RWPE1 (cell line): ENCODE data around the gene DCLK2.

Experiments used
- CTCF ChIA-PET: fragments of 350-600 bp; sonication (Branson Sonifier 250); formaldehyde crosslinking; extraction: SDS; loops from one replicate; lab custom pipeline; 2021; lab: Yijun Ruan, JAX
- POLR2A ChIA-PET: fragments of 400-600 bp; formaldehyde crosslinking; extraction: SDS; loops from one replicate; lab custom pipeline; 2020; ENCODE audit warnings: antibody characterized with exemption; ENCODE audit not compliant: low non-redundant PET; lab: Yijun Ruan, JAX
- DNase-seq: peaks from one replicate; pipeline ENCODE4 v3.0.0; 2012; ENCODE audit warnings: low spot score
- H3K27ac ChIP-seq: fragments of 450-650 bp; 2 replicates; pipeline ENCODE4 v1.5.1; 2017
- TF ChIP-seq, protein P1 (sequence below): fragments of 450-650 bp; conservative IDR thresholded peaks from 2 replicates; pipeline ENCODE4 v1.5.1; 2017; ENCODE audit warnings: low read depth, mild to moderate bottlenecking

The DCLK2 gene

DNA sequence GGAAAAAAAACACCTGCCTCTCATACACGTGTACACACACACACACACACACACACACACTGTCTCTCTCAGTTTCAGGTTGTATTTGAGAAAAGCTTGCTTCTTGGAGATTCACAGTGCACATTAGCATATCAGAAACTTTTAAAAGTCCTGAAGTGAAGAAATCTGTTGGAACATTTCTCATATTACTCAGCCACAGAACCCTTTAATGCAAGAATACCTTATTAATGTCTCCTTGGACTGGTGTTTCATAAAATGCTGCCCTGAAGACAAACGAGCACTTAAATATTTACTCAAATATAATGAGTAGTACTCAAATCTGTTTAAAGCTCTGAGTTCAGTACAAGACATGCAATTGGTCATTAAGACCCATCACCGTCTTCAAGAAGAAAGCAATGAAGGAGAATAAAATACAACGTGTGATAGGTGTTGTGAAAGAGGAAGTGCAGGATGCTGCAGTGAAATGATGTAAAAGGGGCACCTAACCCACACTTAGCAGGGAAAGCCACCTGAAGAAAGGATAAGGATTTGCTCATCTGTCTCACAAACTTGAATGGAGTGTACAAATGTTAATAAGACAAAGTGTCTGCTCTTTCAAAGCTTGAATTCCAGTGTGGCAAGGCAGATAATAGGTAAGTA lies 57.0 kb downstream of the DCLK2 start:
- TF ChIP-seq, protein P1, sequence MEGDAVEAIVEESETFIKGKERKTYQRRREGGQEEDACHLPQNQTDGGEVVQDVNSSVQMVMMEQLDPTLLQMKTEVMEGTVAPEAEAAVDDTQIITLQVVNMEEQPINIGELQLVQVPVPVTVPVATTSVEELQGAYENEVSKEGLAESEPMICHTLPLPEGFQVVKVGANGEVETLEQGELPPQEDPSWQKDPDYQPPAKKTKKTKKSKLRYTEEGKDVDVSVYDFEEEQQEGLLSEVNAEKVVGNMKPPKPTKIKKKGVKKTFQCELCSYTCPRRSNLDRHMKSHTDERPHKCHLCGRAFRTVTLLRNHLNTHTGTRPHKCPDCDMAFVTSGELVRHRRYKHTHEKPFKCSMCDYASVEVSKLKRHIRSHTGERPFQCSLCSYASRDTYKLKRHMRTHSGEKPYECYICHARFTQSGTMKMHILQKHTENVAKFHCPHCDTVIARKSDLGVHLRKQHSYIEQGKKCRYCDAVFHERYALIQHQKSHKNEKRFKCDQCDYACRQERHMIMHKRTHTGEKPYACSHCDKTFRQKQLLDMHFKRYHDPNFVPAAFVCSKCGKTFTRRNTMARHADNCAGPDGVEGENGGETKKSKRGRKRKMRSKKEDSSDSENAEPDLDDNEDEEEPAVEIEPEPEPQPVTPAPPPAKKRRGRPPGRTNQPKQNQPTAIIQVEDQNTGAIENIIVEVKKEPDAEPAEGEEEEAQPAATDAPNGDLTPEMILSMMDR: no peak
- no peak overlapping the region for H3K27ac ChIP-seq
- no peak for DNase-seq
- ChIA-PET CTCF (no interaction called here), POLR2A (no interaction called here)

DNA sequence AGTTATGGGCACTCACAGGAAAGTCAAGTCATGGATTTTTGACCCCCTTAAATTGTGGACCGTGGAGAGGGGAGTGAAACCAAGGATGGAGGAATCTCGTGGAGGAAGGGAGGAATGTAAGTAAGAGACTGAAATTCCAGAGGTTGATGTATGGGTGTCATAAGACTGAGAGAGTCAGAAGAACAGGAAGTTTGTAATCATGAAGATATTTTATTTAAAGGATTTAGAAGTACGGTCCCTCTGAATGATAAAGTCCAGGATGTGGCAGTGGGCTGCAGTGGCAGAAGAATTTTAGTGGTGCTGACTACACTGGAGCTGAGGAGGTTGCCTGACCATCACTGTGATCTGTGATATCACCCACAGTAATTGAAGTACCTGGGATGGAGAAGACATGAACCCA lies 57.8 kb downstream of the DCLK2 start:
- TF ChIP-seq, protein P1: no peak
- POLR2A ChIA-PET: no interaction called here
- no peak for DNase-seq
- CTCF ChIA-PET: no interaction called here
- H3K27ac ChIP-seq: no peak overlapping the region

DNA sequence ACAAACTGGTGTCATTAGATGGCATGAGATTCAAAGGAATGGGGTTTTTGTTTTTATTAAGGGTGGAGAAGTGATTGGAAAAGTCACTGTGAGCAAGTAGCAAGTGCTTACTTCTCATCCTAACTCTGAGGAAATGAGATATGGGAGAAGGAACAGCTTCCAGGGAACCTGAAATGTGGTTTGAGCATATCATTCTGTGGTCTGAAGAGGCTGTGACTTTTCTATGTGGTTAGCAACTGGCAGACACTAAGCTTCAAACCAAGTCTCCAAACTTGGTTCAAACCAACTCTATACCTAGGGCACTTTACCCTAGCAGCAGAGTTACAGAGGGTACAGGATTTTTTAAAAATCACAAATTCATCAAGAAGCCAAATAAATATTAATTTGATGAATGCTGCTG lies 58.2 kb downstream of the DCLK2 start:
- TF ChIP-seq, protein P1: no peak
- ChIA-PET POLR2A (no interaction called here), CTCF (interaction anchor here (0.7 kb wide), 1 partner anchor 81 kb away, joined by 3 read pairs; no protein-coding TSS in a partner anchor)
- DNase-seq: no peak
- no peak overlapping the region for H3K27ac ChIP-seq

DNA sequence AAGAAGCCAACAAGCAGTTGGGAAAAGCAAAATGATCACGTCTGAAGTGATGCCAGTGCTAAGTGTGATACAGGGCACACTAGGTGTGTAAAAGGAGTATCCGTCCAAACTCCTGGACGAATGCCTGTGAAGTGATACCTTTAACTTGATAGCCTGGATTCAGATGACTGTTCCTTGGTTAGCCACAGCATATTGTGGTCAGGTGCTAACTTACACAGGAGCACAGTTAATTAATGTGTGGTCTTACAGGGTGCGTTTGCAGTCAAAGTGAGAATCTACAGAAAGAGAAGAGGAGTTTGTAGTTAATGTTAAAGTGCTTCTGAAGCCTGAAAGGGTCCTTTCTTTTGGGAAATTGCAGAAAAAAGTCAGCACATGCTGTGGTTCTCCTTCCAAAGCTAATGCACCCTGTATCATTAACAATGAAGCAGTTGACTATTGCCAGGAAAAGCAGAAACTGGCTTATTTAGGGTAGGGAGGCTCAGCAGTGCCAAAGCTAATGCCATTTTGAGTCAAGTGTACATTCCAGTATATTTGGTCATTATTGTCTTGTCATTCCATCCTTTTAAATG lies 61.1 kb downstream of the DCLK2 start:
- ChIA-PET CTCF (no interaction called here), POLR2A (no interaction called here)
- no peak for DNase-seq

DNA sequence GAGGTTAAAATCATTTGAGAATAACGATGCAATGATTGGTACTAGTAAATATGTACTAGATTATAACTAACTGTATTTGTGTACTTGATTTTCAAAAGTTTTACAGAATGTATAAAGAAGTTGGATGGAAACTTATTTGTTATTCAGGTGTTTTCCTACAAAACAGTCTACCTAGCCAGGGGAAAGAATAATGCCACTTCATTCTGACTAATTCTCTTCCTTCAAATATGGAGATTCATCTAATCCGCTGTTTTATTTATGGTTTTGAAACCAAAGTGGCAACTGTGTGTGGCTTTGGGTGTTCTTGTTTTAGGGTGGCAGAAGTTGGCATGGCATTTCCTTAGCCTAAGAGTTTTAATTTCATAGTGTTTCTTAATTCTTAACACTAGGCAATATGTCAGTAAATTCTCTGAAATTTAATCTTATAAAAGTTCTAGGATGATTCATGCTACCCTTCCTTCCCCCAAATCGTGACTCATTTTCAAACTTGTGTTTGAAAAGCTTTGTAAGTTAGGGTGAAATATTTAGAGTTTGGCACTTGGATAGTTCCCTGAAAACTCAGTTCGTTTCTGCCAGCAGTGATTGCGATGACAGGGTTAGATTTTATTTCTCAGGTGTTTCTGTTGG lies 62.6 kb downstream of the DCLK2 start:
- DNase-seq: peak; percentile 50
- ChIA-PET POLR2A (no interaction called here), CTCF (interaction anchor here (0.8 kb wide), 1 partner anchor 102 kb away, joined by 4 read pairs; no protein-coding TSS in a partner anchor)
- H3K27ac ChIP-seq: no peak overlapping the region
- TF ChIP-seq, protein P1: no peak

More for the DNA sequence above, 61.1 kb downstream of the DCLK2 start:
- TF ChIP-seq, protein P1: no peak
- H3K27ac ChIP-seq: no peak overlapping the region

DNA sequence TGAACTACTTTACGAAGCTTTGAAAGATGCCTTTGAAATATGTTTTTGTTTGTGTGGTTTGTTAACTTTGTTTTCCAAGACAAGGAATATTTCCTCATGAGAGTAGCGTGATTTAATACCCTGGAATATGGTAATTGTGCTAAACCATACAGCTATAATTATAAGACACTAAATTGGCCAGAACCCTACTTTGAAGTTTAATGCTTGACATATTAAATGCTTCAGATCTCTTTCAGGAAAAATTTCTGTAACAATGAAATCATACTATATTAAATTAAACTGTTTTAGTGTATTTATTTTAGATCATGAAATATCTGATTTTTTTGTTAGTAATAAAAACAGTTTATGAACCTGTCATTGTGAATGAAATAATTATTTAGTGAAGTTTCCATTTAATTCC lies 63.5 kb downstream of the DCLK2 start:
- no peak overlapping the region for H3K27ac ChIP-seq
- no peak for DNase-seq
- ChIA-PET CTCF (interaction anchor here (0.8 kb wide), 1 partner anchor 101 kb away, joined by 4 read pairs; no protein-coding TSS in a partner anchor), POLR2A (no interaction called here)
- TF ChIP-seq, protein P1: no peak
